Kidney tubule cell (primary cell): ENCODE measurements around the gene RHBDL2.
"Not testable (repeated sequence)": the region's sequence is repeated elsewhere in the genome, so short reads cannot be mapped to it uniquely, and the experiment has no call there.

Experiments
- DNase-seq: peaks from one replicate; pipeline ENCODE4 v3.0.0-alpha.2; 2018; ENCODE audit warnings: low spot score

Gene RHBDL2

GRCh38 chr1:38941527-38942019, at the start of gene RHBDL2:
Gene RHBDL2 (minus strand): TSS chr1:38941830. CDS start chr1:38919212, 22,618 bp downstream.
- DNase-seq = peak; percentile 73

- peak; percentile 98 for DNase-seq
Measured at GRCh38 chr1:38990738-38991637, 49.4 kb upstream of the RHBDL2 start, which contains the start of gene AKIRIN1. Gene AKIRIN1 (plus strand): TSS chr1:38991276. CDS start chr1:38991381, 105 bp downstream.

- DNase-seq = no peak
Measured at GRCh38 chr1:38990386-38990737, 48.7 kb upstream of the RHBDL2 start.

- DNase-seq = no peak
Measured at GRCh38 chr1:38989979-38990378, 48.3 kb upstream of the RHBDL2 start.

- not testable (repeated sequence) for DNase-seq
Measured at GRCh38 chr1:38979380-38979779, 37.8 kb upstream of the RHBDL2 start.

- DNase-seq = not testable (repeated sequence)
Measured at GRCh38 chr1:38978245-38978542, 36.6 kb upstream of the RHBDL2 start.

GRCh38 chr1:38977399-38978244, 36.0 kb upstream of the RHBDL2 start:
- DNase-seq = not testable (repeated sequence)

GRCh38 chr1:38973659-38974437, 32.2 kb upstream of the RHBDL2 start:
- no peak for DNase-seq

- DNase-seq = not testable (repeated sequence)
Measured at GRCh38 chr1:38973145-38973544, 31.5 kb upstream of the RHBDL2 start.

GRCh38 chr1:38964140-38964548, 22.5 kb upstream of the RHBDL2 start:
- no peak for DNase-seq

- peak; percentile 30 for DNase-seq
Measured at GRCh38 chr1:38962560-38962959, 20.9 kb upstream of the RHBDL2 start.

GRCh38 chr1:38962113-38962512, 20.5 kb upstream of the RHBDL2 start:
- DNase-seq = peak; percentile 67

GRCh38 chr1:38958967-38959366, 17.3 kb upstream of the RHBDL2 start:
- DNase-seq = peak; percentile 72

GRCh38 chr1:38953433-38953860, 11.8 kb upstream of the RHBDL2 start:
- DNase-seq = peak; percentile 20

GRCh38 chr1:38950553-38950952, 8.9 kb upstream of the RHBDL2 start:
- no peak for DNase-seq

- no peak for DNase-seq
Measured at GRCh38 chr1:38944547-38944946, 2.9 kb upstream of the RHBDL2 start.

- no peak for DNase-seq
Measured at GRCh38 chr1:38942664-38943428, 1.2 kb upstream of the RHBDL2 start.

GRCh38 chr1:38941093-38941492, 537 bp downstream of the RHBDL2 start:
- no peak for DNase-seq

- no peak for DNase-seq
Measured at GRCh38 chr1:38940339-38941047, 1.1 kb downstream of the RHBDL2 start.

GRCh38 chr1:38938722-38939260, 2.8 kb downstream of the RHBDL2 start:
- DNase-seq = no peak
